Activated T-helper 17 cell treated with anti-CD3 and anti-CD28 coated beads, Interleukin-2, amount 50 U/mL, for 72 hours (primary cell): ENCODE measurements around the gene CDK14. TPM values are rescaled to one million over a fixed set of nuclear protein-coding genes. Genes with fewer than 3 reads are reported as not detected.
A peak's percentile ranks its signal among the peaks of the same experiment; 100 is the strongest.

Experiments used
- ATAC-seq: fragments of 150-1000 bp; cut with Tn5 transposase; replicated peaks from 2 replicates; pipeline ENCODE4 v1.10.0; 2021; ENCODE audit warnings: mild to moderate bottlenecking, moderate library complexity
- H3K27ac Mint-ChIP-seq: one replicate; pipeline ENCODE4 v1.8.0; 2022; ENCODE audit warnings: mixed read lengths
- H3K27me3 Mint-ChIP-seq: one replicate; pipeline ENCODE4 v1.8.0; 2022; ENCODE audit warnings: mixed read lengths
- H3K36me3 Mint-ChIP-seq: one replicate; pipeline ENCODE4 v1.8.0; 2022; ENCODE audit warnings: low read depth, mild to moderate bottlenecking, mixed read lengths
- H3K4me1 Mint-ChIP-seq: one replicate; pipeline ENCODE4 v1.8.0; 2022; ENCODE audit warnings: mixed read lengths
- H3K4me3 Mint-ChIP-seq: one replicate; pipeline ENCODE4 v1.8.0; 2022; ENCODE audit warnings: mild to moderate bottlenecking, mixed read lengths
- H3K9me3 Mint-ChIP-seq: one replicate; pipeline ENCODE4 v1.8.0; 2022; ENCODE audit warnings: mixed read lengths
- total RNA-seq, 2 donors: library from RNA; stranded (reverse); gene quantifications; one replicate each; pipeline ENCODE4 v1.2.3, GENCODE V29; 2022

Gene CDK14
- 1 to 10 TPM in 1 of 2 donors, under 1 TPM in 1; 0.04 to 1.4 TPM for total RNA-seq

- Mint-ChIP-seq H3K36me3 (no peaks in the 10 kb centered on the region), H3K4me1 (peaks cover 14% of the 10 kb centered on the region), H3K9me3 (no peaks in the 10 kb centered on the region), H3K4me3 (peak within 1 kb of the TSS; percentile 54), H3K27ac (no peak within 1 kb of the TSS), H3K27me3 (peaks cover 43% of the 10 kb centered on the region)
- peak; percentile 62 for ATAC-seq
These were observed at the start of gene CDK14 for GRCh38 chr7:90595801-90596670. Gene CDK14 (plus strand): TSS chr7:90596321. CDS start chr7:90596628, 307 bp downstream.

GRCh38 chr7:90551036-90551435, 45.1 kb upstream of the CDK14 start:
- H3K36me3 Mint-ChIP-seq = no peaks in the 10 kb centered on the region
- H3K4me1 Mint-ChIP-seq = no peaks in the 10 kb centered on the region
- no peak overlapping the region for H3K27ac Mint-ChIP-seq
- H3K9me3 Mint-ChIP-seq = peaks cover 5% of the 10 kb centered on the region
- H3K4me3 Mint-ChIP-seq = no peak overlapping the region
- H3K27me3 Mint-ChIP-seq = peaks cover 6% of the 10 kb centered on the region
- ATAC-seq = no peak

GRCh38 chr7:90552521-90552920, 43.6 kb upstream of the CDK14 start:
- Mint-ChIP-seq H3K4me1 (no peaks in the 10 kb centered on the region), H3K36me3 (no peaks in the 10 kb centered on the region), H3K4me3 (no peak overlapping the region), H3K9me3 (peaks cover 5% of the 10 kb centered on the region), H3K27me3 (peaks cover 6% of the 10 kb centered on the region), H3K27ac (no peak overlapping the region)
- no peak for ATAC-seq

- Mint-ChIP-seq H3K27ac (no peak overlapping the region), H3K4me3 (no peak overlapping the region)
These were observed 35.4 kb upstream of the CDK14 start for GRCh38 chr7:90560730-90561129.

GRCh38 chr7:90563286-90563685, 32.8 kb upstream of the CDK14 start:
- Mint-ChIP-seq H3K36me3 (no peaks in the 10 kb centered on the region), H3K9me3 (no peaks in the 10 kb centered on the region), H3K4me1 (no peaks in the 10 kb centered on the region), H3K4me3 (no peak overlapping the region), H3K27me3 (no peaks in the 10 kb centered on the region), H3K27ac (no peak overlapping the region)
- ATAC-seq = no peak

More at GRCh38 chr7:90560730-90561129, 35.4 kb upstream of the CDK14 start:
- Mint-ChIP-seq H3K27me3 (no peaks in the 10 kb centered on the region), H3K36me3 (no peaks in the 10 kb centered on the region), H3K9me3 (no peaks in the 10 kb centered on the region), H3K4me1 (no peaks in the 10 kb centered on the region)
- no peak for ATAC-seq

- H3K36me3 Mint-ChIP-seq = no peaks in the 10 kb centered on the region
- no peak for ATAC-seq
- H3K27ac Mint-ChIP-seq = no peak overlapping the region
- no peaks in the 10 kb centered on the region for H3K9me3 Mint-ChIP-seq
- H3K27me3 Mint-ChIP-seq = no peaks in the 10 kb centered on the region
- H3K4me1 Mint-ChIP-seq = no peaks in the 10 kb centered on the region
- no peak overlapping the region for H3K4me3 Mint-ChIP-seq
These were observed 31.7 kb upstream of the CDK14 start for GRCh38 chr7:90564455-90564854.

- ATAC-seq = no peak
- Mint-ChIP-seq H3K9me3 (no peaks in the 10 kb centered on the region), H3K27ac (no peak overlapping the region), H3K36me3 (no peaks in the 10 kb centered on the region), H3K27me3 (no peaks in the 10 kb centered on the region), H3K4me1 (no peaks in the 10 kb centered on the region), H3K4me3 (no peak overlapping the region)
These were observed 27.9 kb upstream of the CDK14 start for GRCh38 chr7:90568213-90568612.

- Mint-ChIP-seq H3K27ac (no peak overlapping the region), H3K36me3 (no peaks in the 10 kb centered on the region), H3K9me3 (no peaks in the 10 kb centered on the region), H3K4me1 (no peaks in the 10 kb centered on the region), H3K4me3 (no peak overlapping the region), H3K27me3 (no peaks in the 10 kb centered on the region)
- ATAC-seq = no peak
These were observed 26.8 kb upstream of the CDK14 start for GRCh38 chr7:90569368-90569767.

GRCh38 chr7:90570373-90570959, 25.7 kb upstream of the CDK14 start:
- H3K27ac Mint-ChIP-seq = no peak overlapping the region
- no peaks in the 10 kb centered on the region for H3K9me3 Mint-ChIP-seq
- ATAC-seq = no peak
- no peaks in the 10 kb centered on the region for H3K4me1 Mint-ChIP-seq
- no peaks in the 10 kb centered on the region for H3K36me3 Mint-ChIP-seq
- no peaks in the 10 kb centered on the region for H3K27me3 Mint-ChIP-seq
- H3K4me3 Mint-ChIP-seq = no peak overlapping the region

- no peaks in the 10 kb centered on the region for H3K4me1 Mint-ChIP-seq
- no peaks in the 10 kb centered on the region for H3K9me3 Mint-ChIP-seq
These were observed 21.8 kb upstream of the CDK14 start for GRCh38 chr7:90574146-90574819.

GRCh38 chr7:90574820-90575187, 21.3 kb upstream of the CDK14 start:
- no peak overlapping the region for H3K27ac Mint-ChIP-seq
- H3K9me3 Mint-ChIP-seq = no peaks in the 10 kb centered on the region
- H3K4me3 Mint-ChIP-seq = no peak overlapping the region
- no peaks in the 10 kb centered on the region for H3K4me1 Mint-ChIP-seq
- no peaks in the 10 kb centered on the region for H3K27me3 Mint-ChIP-seq
- no peaks in the 10 kb centered on the region for H3K36me3 Mint-ChIP-seq
- no peak for ATAC-seq

More at GRCh38 chr7:90574146-90574819, 21.8 kb upstream of the CDK14 start:
- no peak overlapping the region for H3K4me3 Mint-ChIP-seq
- H3K27me3 Mint-ChIP-seq = no peaks in the 10 kb centered on the region
- no peaks in the 10 kb centered on the region for H3K36me3 Mint-ChIP-seq
- no peak for ATAC-seq
- no peak overlapping the region for H3K27ac Mint-ChIP-seq

- Mint-ChIP-seq H3K36me3 (no peaks in the 10 kb centered on the region), H3K27ac (no peak overlapping the region), H3K9me3 (no peaks in the 10 kb centered on the region), H3K4me1 (no peaks in the 10 kb centered on the region), H3K4me3 (no peak overlapping the region), H3K27me3 (no peaks in the 10 kb centered on the region)
- peak; percentile 50 for ATAC-seq
These were observed 16.9 kb upstream of the CDK14 start for GRCh38 chr7:90579181-90579688.

GRCh38 chr7:90580051-90580450, 16.1 kb upstream of the CDK14 start:
- no peak overlapping the region for H3K27ac Mint-ChIP-seq

GRCh38 chr7:90582164-90582563, 14.0 kb upstream of the CDK14 start:
- H3K27ac Mint-ChIP-seq = no peak overlapping the region
- no peaks in the 10 kb centered on the region for H3K27me3 Mint-ChIP-seq

More at GRCh38 chr7:90580051-90580450, 16.1 kb upstream of the CDK14 start:
- H3K9me3 Mint-ChIP-seq = no peaks in the 10 kb centered on the region
- no peak overlapping the region for H3K4me3 Mint-ChIP-seq
- no peaks in the 10 kb centered on the region for H3K4me1 Mint-ChIP-seq
- H3K36me3 Mint-ChIP-seq = no peaks in the 10 kb centered on the region
- ATAC-seq = no peak
- no peaks in the 10 kb centered on the region for H3K27me3 Mint-ChIP-seq

More at GRCh38 chr7:90582164-90582563, 14.0 kb upstream of the CDK14 start:
- Mint-ChIP-seq H3K9me3 (no peaks in the 10 kb centered on the region), H3K36me3 (no peaks in the 10 kb centered on the region), H3K4me1 (no peaks in the 10 kb centered on the region), H3K4me3 (no peak overlapping the region)
- no peak for ATAC-seq
